ENCODE results near the gene KSR2.

- TF ChIP-seq, protein P1, sequence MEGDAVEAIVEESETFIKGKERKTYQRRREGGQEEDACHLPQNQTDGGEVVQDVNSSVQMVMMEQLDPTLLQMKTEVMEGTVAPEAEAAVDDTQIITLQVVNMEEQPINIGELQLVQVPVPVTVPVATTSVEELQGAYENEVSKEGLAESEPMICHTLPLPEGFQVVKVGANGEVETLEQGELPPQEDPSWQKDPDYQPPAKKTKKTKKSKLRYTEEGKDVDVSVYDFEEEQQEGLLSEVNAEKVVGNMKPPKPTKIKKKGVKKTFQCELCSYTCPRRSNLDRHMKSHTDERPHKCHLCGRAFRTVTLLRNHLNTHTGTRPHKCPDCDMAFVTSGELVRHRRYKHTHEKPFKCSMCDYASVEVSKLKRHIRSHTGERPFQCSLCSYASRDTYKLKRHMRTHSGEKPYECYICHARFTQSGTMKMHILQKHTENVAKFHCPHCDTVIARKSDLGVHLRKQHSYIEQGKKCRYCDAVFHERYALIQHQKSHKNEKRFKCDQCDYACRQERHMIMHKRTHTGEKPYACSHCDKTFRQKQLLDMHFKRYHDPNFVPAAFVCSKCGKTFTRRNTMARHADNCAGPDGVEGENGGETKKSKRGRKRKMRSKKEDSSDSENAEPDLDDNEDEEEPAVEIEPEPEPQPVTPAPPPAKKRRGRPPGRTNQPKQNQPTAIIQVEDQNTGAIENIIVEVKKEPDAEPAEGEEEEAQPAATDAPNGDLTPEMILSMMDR (IDR thresholded peaks at IDR 0.05) = no peak
- no peak for TF ChIP-seq POLR2A (IDR thresholded peaks at IDR 0.05)
These were observed 563.9 kb downstream of the KSR2 start for GRCh38 chr12:117404940-117405339.

Measured in ovary (tissue), 3 donors.